HG02973 (cell line): Measurements from ENCODE around the gene NPEPL1.
"Not testable (repeated sequence)": the region's sequence is repeated elsewhere in the genome, so short reads cannot be mapped to it uniquely, and the experiment has no call there.

Experiments used
- ATAC-seq: cut with Tn5 transposase; IDR thresholded peaks from one replicate; pipeline ENCODE4 v1.9.1; 2021; ENCODE audit warnings: moderate library complexity; ENCODE audit not compliant: unreplicated experiment

The NPEPL1 gene

DNA sequence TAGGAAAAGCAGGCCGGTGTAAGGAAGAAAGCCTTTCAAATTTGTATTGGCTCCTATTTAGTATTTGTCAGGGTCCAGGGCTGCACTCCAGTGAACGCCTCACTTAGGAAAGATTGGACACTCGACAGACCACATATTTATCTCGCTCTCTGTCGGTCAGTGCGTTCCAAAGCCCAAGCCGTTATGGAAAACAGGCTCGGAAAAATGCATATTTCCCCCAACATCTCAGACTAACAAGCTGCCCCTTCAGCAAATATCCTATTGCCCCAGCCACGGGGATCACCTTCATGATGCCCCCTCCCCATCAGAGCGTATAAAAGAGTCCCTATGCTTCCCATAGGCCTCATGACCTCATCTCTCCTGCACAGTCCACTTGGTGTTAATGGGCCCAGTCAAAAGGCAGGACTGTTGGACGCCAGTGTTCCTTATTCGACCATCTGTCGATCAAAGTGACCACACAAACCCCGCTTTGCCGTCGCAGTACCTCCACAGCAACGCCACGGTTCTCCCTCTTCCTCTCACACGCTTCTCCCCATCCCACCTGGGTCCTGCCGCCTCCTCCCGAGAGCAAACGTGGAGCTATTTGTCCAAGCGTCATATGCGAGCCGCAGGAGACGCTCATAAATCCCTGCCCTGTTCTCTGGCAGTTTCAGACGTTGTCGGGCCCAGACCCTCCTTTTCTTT, 63.3 kb downstream of the NPEPL1 start:
- no peak for ATAC-seq

- ATAC-seq: no peak
These were observed 63.8 kb downstream of the NPEPL1 start for GRCh38 chr20:58756450-58756775.

- not testable (repeated sequence) for ATAC-seq
These were observed 65.0 kb downstream of the NPEPL1 start for GRCh38 chr20:58757647-58758046.

GRCh38 chr20:58759947-58760346, 67.3 kb downstream of the NPEPL1 start:
- ATAC-seq: no peak

DNA sequence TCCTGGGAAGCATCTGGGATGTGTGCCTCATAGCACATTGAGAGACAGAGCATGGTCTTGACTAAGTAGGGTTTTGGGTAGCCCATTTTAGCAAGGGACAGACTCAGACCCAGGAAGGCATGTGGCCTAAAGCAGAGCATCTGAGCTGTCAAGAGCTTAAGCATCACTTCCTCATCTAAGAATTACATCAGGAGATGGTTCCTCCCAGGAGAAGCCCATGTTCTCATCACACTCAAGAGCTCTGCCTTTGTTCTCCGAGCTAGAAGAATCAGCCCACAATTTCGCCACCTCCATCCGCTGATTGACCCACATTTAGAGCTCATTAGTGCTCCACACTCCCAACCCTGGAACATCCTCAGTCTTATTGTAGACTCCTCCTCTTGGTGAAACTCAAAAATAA, 68.3 kb downstream of the NPEPL1 start:
- no peak for ATAC-seq

- no peak for ATAC-seq
These were observed 69.5 kb downstream of the NPEPL1 start for GRCh38 chr20:58762120-58762519.

- no peak for ATAC-seq
These were observed 70.5 kb downstream of the NPEPL1 start for GRCh38 chr20:58763076-58763475.
